Lung (tissue), 12 donors: ENCODE data around the gene MRPL52. TPM values are rescaled to one million over a fixed set of nuclear protein-coding genes. Genes with fewer than 3 reads are reported as not detected.

Experiments used
- ATAC-seq: fragments of 200-7000 bp; cut with Tn5 transposase; one replicate; pipeline ENCODE4 v1.9.1; 2020; ENCODE audit warnings: moderate number of reproducible peaks; ENCODE audit not compliant: insufficient read depth, low FRiP score
- DNase-seq, 3 donors: peaks; one replicate each; pipeline ENCODE4 v3.0.0-alpha.2; 2013 to 2017
- H3K27ac ChIP-seq, 2 donors: one replicate each; pipeline ENCODE4 v1.5.1; 2013; ENCODE audit warnings: mild to moderate bottlenecking in 2 of 2, moderate library complexity in 2 of 2, control low read depth in 1 of 2, inconsistent platforms in 1 of 2, low read depth in 1 of 2, low read length in 1 of 2
- H3K27me3 ChIP-seq, 3 donors: one replicate each; pipeline ENCODE4 v1.5.1; 2013; ENCODE audit warnings: low read length in 2 of 3; ENCODE audit not compliant: control insufficient read depth in 3 of 3, insufficient read depth in 3 of 3
- H3K36me3 ChIP-seq, 4 donors: one replicate each; pipeline ENCODE4 v1.5.1; 2013; ENCODE audit warnings: low read length in 4 of 4, mild to moderate bottlenecking in 1 of 4, moderate library complexity in 1 of 4; ENCODE audit not compliant: control insufficient read depth in 4 of 4, insufficient read depth in 4 of 4
- H3K4me1 ChIP-seq, 5 donors: one replicate each; pipeline ENCODE4 v1.5.1; 2013; ENCODE audit warnings: low read length in 5 of 5, mild to moderate bottlenecking in 2 of 5, moderate library complexity in 1 of 5; ENCODE audit not compliant: control insufficient read depth in 5 of 5, insufficient read depth in 5 of 5
- H3K4me3 ChIP-seq: one replicate; pipeline ENCODE4 v1.5.1; 2013; ENCODE audit warnings: mild to moderate bottlenecking, control low read depth, moderate library complexity
- H3K9ac ChIP-seq, 2 donors: one replicate each; pipeline ENCODE4 v1.5.1; 2013; ENCODE audit warnings: low read length in 2 of 2, control low read depth in 1 of 2; ENCODE audit not compliant: insufficient read depth in 1 of 2
- H3K9me3 ChIP-seq, 4 donors: one replicate each; pipeline ENCODE4 v1.5.1; 2013; ENCODE audit warnings: low read length in 3 of 4, mild to moderate bottlenecking in 1 of 4, moderate library complexity in 1 of 4; ENCODE audit not compliant: control insufficient read depth in 4 of 4, insufficient read depth in 3 of 4
- WGBS, 2 donors: extraction: QIAGEN DNeasy Blood & Tissue Kit; methylation state at CpG; one replicate each; pipeline ENCODE4 v1.1.7; 2013; 5-methylcytosine and 5-hydroxymethylcytosine counted together
- polyA plus RNA-seq, 2 donors: library from polyadenylated mRNA; stranded (reverse); fragments of 200-250 nt; gene quantifications; one replicate each; pipeline ENCODE4 v1.2.1, GENCODE V29; 2013
- total RNA-seq, 2 donors: library from RNA; depleted of rRNA in 1 of 2; stranded (reverse); fragments of >200 nt in 1 of 2; gene quantifications; one replicate each; pipeline ENCODE4 v1.2.1, GENCODE V29; 2014 to 2021
- TF ChIP-seq, protein P1 (sequence below): IDR thresholded peaks from 2 replicates; pipeline ENCODE4 v1.5.1; 2012; ENCODE audit warnings: mild to moderate bottlenecking; ENCODE audit errors: control extremely low read depth, extremely low read depth
- donor health status: control.
- donor health status: control.
- donor health status: Bipolar disorder and iron deficiency.
- donor health status: healthy.
- donor health status: DM: yes; HTN: yes; CAD: no.

MRPL52 gene
- total and polyA plus RNA-seq, 4 donors: 27.5 to 239 (median 103) TPM

DNA sequence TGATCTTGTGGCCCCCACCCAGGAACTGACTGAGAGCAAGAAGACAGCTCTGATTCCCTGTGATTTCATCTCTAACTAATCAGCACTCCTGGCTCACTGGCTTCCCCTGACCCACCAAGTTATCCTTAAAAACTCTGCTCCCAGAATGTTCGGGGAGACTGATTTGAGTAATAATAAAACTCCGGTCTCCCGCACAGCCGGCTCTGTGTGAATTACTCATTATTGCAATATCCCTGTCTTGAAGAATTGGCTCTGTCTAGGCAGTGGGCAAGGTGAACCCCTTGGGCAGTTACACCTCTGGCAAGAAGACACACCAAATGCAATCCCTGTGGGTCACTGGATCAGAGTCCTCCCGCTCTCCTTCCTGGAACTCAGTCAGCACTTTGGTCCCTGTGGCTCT, 35.7 kb upstream of the MRPL52 start:
- TF ChIP-seq, protein P1, sequence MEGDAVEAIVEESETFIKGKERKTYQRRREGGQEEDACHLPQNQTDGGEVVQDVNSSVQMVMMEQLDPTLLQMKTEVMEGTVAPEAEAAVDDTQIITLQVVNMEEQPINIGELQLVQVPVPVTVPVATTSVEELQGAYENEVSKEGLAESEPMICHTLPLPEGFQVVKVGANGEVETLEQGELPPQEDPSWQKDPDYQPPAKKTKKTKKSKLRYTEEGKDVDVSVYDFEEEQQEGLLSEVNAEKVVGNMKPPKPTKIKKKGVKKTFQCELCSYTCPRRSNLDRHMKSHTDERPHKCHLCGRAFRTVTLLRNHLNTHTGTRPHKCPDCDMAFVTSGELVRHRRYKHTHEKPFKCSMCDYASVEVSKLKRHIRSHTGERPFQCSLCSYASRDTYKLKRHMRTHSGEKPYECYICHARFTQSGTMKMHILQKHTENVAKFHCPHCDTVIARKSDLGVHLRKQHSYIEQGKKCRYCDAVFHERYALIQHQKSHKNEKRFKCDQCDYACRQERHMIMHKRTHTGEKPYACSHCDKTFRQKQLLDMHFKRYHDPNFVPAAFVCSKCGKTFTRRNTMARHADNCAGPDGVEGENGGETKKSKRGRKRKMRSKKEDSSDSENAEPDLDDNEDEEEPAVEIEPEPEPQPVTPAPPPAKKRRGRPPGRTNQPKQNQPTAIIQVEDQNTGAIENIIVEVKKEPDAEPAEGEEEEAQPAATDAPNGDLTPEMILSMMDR: no peak
- no peak for ATAC-seq
- DNase-seq: no peak
- H3K9ac ChIP-seq: no peak overlapping the region
- H3K36me3 ChIP-seq: peaks cover 0 to 2% (median 0%) of the 10 kb centered on the region in 4 donors
- no peaks in the 10 kb centered on the region for H3K9me3 ChIP-seq
- 76 to 95% methylated on average over 5 of the region's 5 CpGs for WGBS, 2 donors
- no peaks in the 10 kb centered on the region for H3K27me3 ChIP-seq
- no peak overlapping the region for H3K27ac ChIP-seq
- no peak overlapping the region for H3K4me3 ChIP-seq
- H3K4me1 ChIP-seq: peaks cover 0 to 2% (median 0%) of the 10 kb centered on the region in 5 donors

DNA sequence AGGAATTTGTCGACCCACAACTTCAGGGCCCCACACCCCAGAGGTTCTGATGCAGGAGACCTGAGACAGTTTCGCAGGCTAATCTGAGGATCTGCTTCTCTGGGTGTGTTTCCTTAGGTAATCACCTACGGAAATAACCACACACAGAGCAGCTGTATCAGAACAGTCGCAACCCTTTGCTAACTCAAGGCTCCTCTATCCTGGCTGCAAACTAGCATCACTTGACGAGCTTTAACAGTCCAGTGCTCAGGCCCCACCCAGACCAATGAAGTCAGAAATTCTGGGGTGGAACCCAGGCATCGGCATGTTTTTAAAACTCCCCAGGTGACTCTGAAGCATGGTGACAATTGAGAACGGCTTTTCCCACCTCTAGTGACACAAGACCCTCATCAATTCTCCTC, 35.1 kb upstream of the MRPL52 start:
- no peak overlapping the region for H3K27ac ChIP-seq
- no peak for DNase-seq
- 85 to 91% methylated on average over 7 of the region's 7 CpGs for WGBS, 2 donors

DNA sequence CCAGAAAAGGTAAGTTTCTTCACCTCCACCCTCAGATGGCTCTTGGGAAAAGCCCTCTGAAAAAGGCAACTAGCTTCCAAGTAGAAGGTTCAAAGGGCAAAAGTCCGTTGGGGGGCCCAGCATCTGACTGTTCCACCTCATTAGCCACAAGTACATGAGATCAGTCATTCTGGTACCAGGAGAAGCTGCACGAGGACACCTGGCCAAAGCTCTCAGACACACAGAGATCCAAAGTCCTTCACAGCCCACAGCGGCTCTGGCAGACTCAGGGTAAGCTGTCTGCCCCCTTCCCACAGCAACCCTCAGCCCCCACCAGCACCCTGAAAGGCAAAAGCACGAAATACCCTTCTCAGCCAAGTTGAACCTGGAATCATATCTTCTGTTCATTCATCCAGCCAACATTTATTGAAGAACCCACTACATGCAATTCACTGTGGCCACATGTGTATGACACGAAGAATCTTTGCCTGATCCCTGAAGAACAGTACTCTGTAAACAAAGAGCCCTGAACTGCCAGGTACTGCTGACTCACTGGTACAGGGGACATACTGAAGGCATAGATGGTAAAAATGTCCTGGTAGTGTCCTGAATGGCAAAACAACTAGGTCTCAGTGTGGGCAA, 33.5 kb upstream of the MRPL52 start:
- no peak for ATAC-seq
- peaks cover 0 to 2% (median 0%) of the 10 kb centered on the region in 4 donors for H3K36me3 ChIP-seq
- no peak for DNase-seq
- H3K9ac ChIP-seq: no peak overlapping the region
- WGBS, 2 donors: 64 to 82% methylated on average over 5 of the region's 5 CpGs
- TF ChIP-seq, protein P1: no peak
- H3K9me3 ChIP-seq: no peaks in the 10 kb centered on the region
- H3K27ac ChIP-seq: peak overlapping the region in 1 of 2 donors; percentile 9
- peaks cover 0 to 2% (median 0%) of the 10 kb centered on the region in 5 donors for H3K4me1 ChIP-seq
- no peaks in the 10 kb centered on the region for H3K27me3 ChIP-seq
- H3K4me3 ChIP-seq: no peak overlapping the region

More for the DNA sequence above, 35.1 kb upstream of the MRPL52 start:
- H3K9me3 ChIP-seq: no peaks in the 10 kb centered on the region
- no peak overlapping the region for H3K9ac ChIP-seq
- ATAC-seq: no peak
- H3K4me1 ChIP-seq: peaks cover 0 to 2% (median 0%) of the 10 kb centered on the region in 5 donors
- TF ChIP-seq, protein P1: no peak
- H3K4me3 ChIP-seq: no peak overlapping the region
- H3K36me3 ChIP-seq: peaks cover 0 to 2% (median 0%) of the 10 kb centered on the region in 4 donors
- no peaks in the 10 kb centered on the region for H3K27me3 ChIP-seq
